ENCODE data around the gene TRIM15. TPM values are rescaled to one million over a fixed set of nuclear protein-coding genes. Genes with fewer than 3 reads are reported as not detected.

TRIM15 gene
- total and polyA plus RNA-seq, 9 of the 15 experiments (the other 6 are each of a cell fraction or from before 2014, with no cell fraction given): 0.06 to 2.6 (median 0.83) TPM

- TF ChIP-seq REST (IDR thresholded peaks at IDR 0.05; ENCODE audit: borderline replicate concordance) (peak; percentile 68), REST (CRISPR knock-in tag; IDR thresholded peaks at IDR 0.05; ENCODE audit: low read depth) (no peak), CBX3 (IDR thresholded peaks at IDR 0.05; ENCODE audit: borderline replicate concordance in 1 of 2, low read length in 2 of 2) (no peak; a peak in 1 of 3 replicates), TRIM25 (IDR thresholded peaks at IDR 0.05; ENCODE audit: borderline replicate concordance) (no peak), ELF1 (tag; IDR thresholded peaks at IDR 0.05) (peak; percentile 63), ZHX1 (conservative IDR thresholded peaks at IDR 0.05; ENCODE audit: low read length) (no peak), RAD21 (CRISPR knock-in tag; conservative IDR thresholded peaks at IDR 0.05 in 1 of 2, IDR thresholded peaks at IDR 0.05 in 1 of 2) (peak; percentile 54 to 86), ZNF124 (CRISPR knock-in tag; IDR thresholded peaks at IDR 0.05) (no peak), ZBTB33 (CRISPR knock-in tag; IDR thresholded peaks at IDR 0.05) (no peak), CHAMP1 (IDR thresholded peaks at IDR 0.05) (no peak)
These were observed 55.9 kb downstream of the TRIM15 start (continued) for GRCh38 chr6:30219244-30219643.

Measured in K562 (cell line).